B cell (primary cell): ENCODE data around the gene DOCK6. TPM values are rescaled to one million over a fixed set of nuclear protein-coding genes. Genes with fewer than 3 reads are reported as not detected.

Experiments
- ATAC-seq: fragments of 200-7000 bp; cut with Tn5 transposase; one replicate; pipeline ENCODE4 v1.10.0; 2021; ENCODE audit warnings: low read depth, mild to moderate bottlenecking, moderate number of reproducible peaks, moderate library complexity
- CTCF ChIA-PET: fragments of 350-600 bp; sonication (Branson Sonifier 250); formaldehyde crosslinking; loops from one replicate; lab custom pipeline; 2021; ENCODE audit warnings: antibody characterized with exemption, inconsistent platforms; lab: Charles Lee
- POLR2A ChIA-PET: fragments of 350-600 bp; sonication (Branson Sonifier 250); formaldehyde crosslinking; loops from one replicate; lab custom pipeline; 2021; ENCODE audit warnings: antibody characterized with exemption; lab: Charles Lee
- DNase-seq: peaks from one replicate; pipeline ENCODE4 v3.0.0; 2013
- H2AFZ ChIP-seq: 2 replicates; pipeline ENCODE4 v1.6.1; 2012; ENCODE audit warnings: mild to moderate bottlenecking, low read depth, low read length; ENCODE audit not compliant: insufficient read depth, poor library complexity, severe bottlenecking
- H3K27ac ChIP-seq, 2 donors: 1 replicate in 1 of 2; 2 replicates in 1 of 2; pipeline ENCODE4 v1.5.1; 2012 to 2013; ENCODE audit warnings: low read length in 2 of 2, mild to moderate bottlenecking in 2 of 2, moderate library complexity in 1 of 2
- H3K27me3 ChIP-seq, 4 experiments: fragments of 200-600 bp in 1 of 4; sonication (generic) in 1 of 4; replicated peaks in 1 of 4; 1 replicate in 2 of 4; 2 replicates in 2 of 4; pipeline versions ENCODE4 v1.6.1 to v1.7.0; 2013 to 2016; ENCODE audit warnings: low read length in 3 of 4, mild to moderate bottlenecking in 2 of 4, mixed read lengths in 1 of 4, moderate library complexity in 1 of 4; ENCODE audit not compliant: insufficient read depth in 4 of 4, control insufficient read depth in 3 of 4; ENCODE audit errors: control extremely low read depth in 1 of 4
- H3K36me3 ChIP-seq, 2 experiments: replicated peaks in 1 of 2; 1 replicate in 1 of 2; 2 replicates in 1 of 2; pipeline versions ENCODE4 v1.6.1 to v1.7.1; 2013; ENCODE audit warnings: low read length in 1 of 2; ENCODE audit not compliant: insufficient read depth in 2 of 2, control insufficient read depth in 1 of 2; ENCODE audit errors: control extremely low read depth in 1 of 2, extremely low read depth in 1 of 2
- H3K4me1 ChIP-seq, 2 donors: fragments of 200-600 bp in 1 of 2; sonication (generic) in 1 of 2; 1 replicate in 1 of 2; 2 replicates in 1 of 2; pipeline versions ENCODE4 v1.5.1 to v1.6.1; 2013 to 2017; ENCODE audit warnings: low read length in 2 of 2; ENCODE audit not compliant: control insufficient read depth in 2 of 2, insufficient read depth in 2 of 2
- H3K4me2 ChIP-seq: replicated peaks from 2 replicates; pipeline ENCODE3; 2012; ENCODE audit warnings: mild to moderate bottlenecking, low read depth, low read length; ENCODE audit not compliant: poor library complexity, severe bottlenecking
- H3K4me3 ChIP-seq, 5 experiments: fragments of 200-600 bp in 1 of 5; sonication (generic) in 1 of 5; 1 replicate in 3 of 5; 2 replicates in 2 of 5; pipeline versions ENCODE4 v1.5.1 to v1.7.0; 2011 to 2016; ENCODE audit warnings: low read length in 4 of 5, mild to moderate bottlenecking in 4 of 5, low read depth in 2 of 5, control low read depth in 1 of 5, moderate library complexity in 1 of 5; ENCODE audit not compliant: insufficient read depth in 1 of 5; ENCODE audit errors: control extremely low read depth in 1 of 5, extremely low read depth in 1 of 5
- H3K79me2 ChIP-seq: fragments of 200-600 bp; sonication (generic); one replicate; pipeline ENCODE4 v1.6.0; 2016; ENCODE audit warnings: low read length; ENCODE audit not compliant: control insufficient read depth, insufficient read depth
- H3K9ac ChIP-seq: fragments of 200-600 bp; sonication (generic); 2 replicates; pipeline ENCODE4 v1.6.1; 2017; ENCODE audit warnings: mild to moderate bottlenecking, low read length, moderate library complexity
- H3K9me3 ChIP-seq, 3 donors: one replicate each; pipeline versions ENCODE4 v1.6.1 to v1.7.1; 2013; ENCODE audit warnings: low read length in 2 of 3; ENCODE audit not compliant: control insufficient read depth in 2 of 3, insufficient read depth in 1 of 3; ENCODE audit errors: control extremely low read depth in 1 of 3
- H4K20me1 ChIP-seq: 2 replicates; pipeline ENCODE4 v1.6.0; 2012; ENCODE audit warnings: mild to moderate bottlenecking, low read length; ENCODE audit not compliant: insufficient read depth, control insufficient read depth, poor library complexity, severe bottlenecking
- H3K27ac Mint-ChIP-seq: one replicate; pipeline ENCODE4 v1.8.0; 2021; ENCODE audit warnings: mixed read lengths
- H3K27me3 Mint-ChIP-seq: one replicate; pipeline ENCODE4 v1.8.0; 2021; ENCODE audit warnings: mixed read lengths
- H3K4me1 Mint-ChIP-seq: one replicate; pipeline ENCODE4 v1.8.0; 2021; ENCODE audit warnings: mixed read lengths
- H3K4me3 Mint-ChIP-seq: one replicate; pipeline ENCODE4 v1.8.0; 2021; ENCODE audit warnings: mixed read lengths
- H3K9me3 Mint-ChIP-seq: one replicate; pipeline ENCODE4 v1.8.0; 2022; ENCODE audit warnings: mixed read lengths; ENCODE audit not compliant: insufficient read depth
- CTCF ChIP-seq: fragments of 200-600 bp; IDR thresholded peaks from one replicate; pipeline ENCODE4 v1.8.0; 2022; ENCODE audit warnings: antibody characterized with exemption, mild to moderate bottlenecking
- EZH2 ChIP-seq: IDR thresholded peaks from 2 replicates; pipeline ENCODE4 v1.6.1; 2012; ENCODE audit warnings: borderline replicate concordance, low read depth, mild to moderate bottlenecking, moderate library complexity, low read length; ENCODE audit not compliant: insufficient read depth, poor library complexity, severe bottlenecking
- WGBS: methylation state at CpG from one replicate; pipeline ENCODE4 v1.1.5; 2013; ENCODE audit warnings: missing lambda C conversion rate; ENCODE audit not compliant: insufficient coverage; 5-methylcytosine and 5-hydroxymethylcytosine counted together
- intact Hi-C: fragments of 100-400 bp; cut with micrococcal nuclease; formaldehyde crosslinking; loops from one replicate; pipeline ENCODE4 v1.10.0; 2022
- polyA plus RNA-seq: library from polyadenylated mRNA; depleted of rRNA; stranded (reverse); fragments of >200 nt; gene quantifications from 2 replicates; pipeline ENCODE4 v1.2.3, GENCODE V29; 2012
- total RNA-seq, 2 donors: library from RNA; stranded (reverse); fragments of 120-200 nt in 1 of 2; gene quantifications; 1 replicate in 1 of 2; 2 replicates in 1 of 2; pipeline versions ENCODE4 v1.2.3 to v1.2.4, GENCODE V29; 2013 to 2022

The DOCK6 gene
- total and polyA plus RNA-seq, 2 donors (not counting 1 experiment from before 2014, with no cell fraction given): 5.3 to 11.9 TPM

- Histone ChIP-seq H3K4me2 (no peak overlapping the region), H3K4me3 (no peak overlapping the region)
Observed at GRCh38 chr19:11236324-11237301, 25.7 kb downstream of the DOCK6 start.

More at GRCh38 chr19:11236324-11237301, 25.7 kb downstream of the DOCK6 start:
- no peaks in the 10 kb centered on the region for H3K79me2 ChIP-seq
- ATAC-seq: no peak
- no peak for DNase-seq
- no peaks in the 10 kb centered on the region for H4K20me1 ChIP-seq
- POLR2A ChIA-PET: no interaction called here
- no peak overlapping the region for H2AFZ ChIP-seq
- H3K9ac ChIP-seq: no peak overlapping the region
- intact Hi-C loops: no loop called here
- Mint-ChIP-seq H3K4me3 (no peak overlapping the region), H3K4me1 (no peaks in the 10 kb centered on the region), H3K27ac (no peak overlapping the region), H3K27me3 (no peaks in the 10 kb centered on the region), H3K9me3 (peaks cover 4% of the 10 kb centered on the region)
- no peaks in the 10 kb centered on the region for H3K27me3 ChIP-seq
- 96% methylated on average over 31 of the region's 31 CpGs for WGBS
- no peak overlapping the region for H3K27ac ChIP-seq
- H3K9me3 ChIP-seq: peaks cover 0 to 35% (median 12%) of the 10 kb centered on the region in 3 donors
- CTCF ChIA-PET: interaction anchor here (0.7 kb wide), 1 partner anchor 129 kb away, joined by 3 read pairs; no protein-coding TSS in a partner anchor
- H3K4me1 ChIP-seq: no peaks in the 10 kb centered on the region
- no peaks in the 10 kb centered on the region for H3K36me3 ChIP-seq
- TF ChIP-seq CTCF: no peak
- no peak for TF ChIP-seq EZH2
